Eye (tissue), 1 donor: ENCODE results near the gene AHDC1.

Experiments
- DNase-seq: peaks from one replicate; pipeline ENCODE4 v3.0.0-alpha.2; 2015

Gene AHDC1

DNA sequence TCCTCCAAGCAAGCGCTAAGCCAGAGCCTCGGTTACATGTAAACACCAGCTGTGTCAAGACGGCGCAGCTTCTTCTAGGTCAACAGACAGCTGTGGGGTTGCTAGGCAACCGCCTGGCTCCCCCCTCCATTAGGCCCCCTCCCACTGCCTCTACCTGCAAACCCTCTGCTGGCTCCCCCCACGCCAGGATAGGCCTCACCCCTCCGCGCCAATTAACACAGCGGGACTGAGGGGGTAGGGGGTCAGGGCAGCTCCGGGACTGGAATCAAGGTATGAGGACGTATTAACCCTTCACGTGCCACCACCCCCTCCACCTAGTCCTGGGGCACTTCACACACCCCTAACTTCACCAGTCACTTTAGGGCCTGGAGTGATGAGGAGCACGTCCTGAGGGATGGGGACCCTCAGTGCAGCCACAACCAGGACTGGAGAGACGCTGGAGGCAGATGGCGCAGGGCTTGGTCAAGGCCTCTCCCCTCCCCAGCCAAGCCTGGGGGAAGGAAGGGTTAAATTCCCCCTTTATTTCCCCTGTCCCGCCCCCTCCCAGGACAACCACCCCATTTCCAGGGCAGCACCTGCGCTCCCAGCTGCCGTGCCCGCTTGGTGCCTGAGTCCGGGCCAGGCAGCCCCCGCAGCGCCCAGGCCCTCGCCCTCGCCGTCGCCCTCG, 76.6 kb downstream of the AHDC1 start:
- DNase-seq: peak; percentile 94

- DNase-seq: peak; percentile 72
These were observed 77.2 kb downstream of the AHDC1 start for GRCh38 chr1:27526569-27527222.

- DNase-seq: peak; percentile 89
These were observed 78.4 kb downstream of the AHDC1 start for GRCh38 chr1:27525296-27526272.

GRCh38 chr1:27523337-27524020, 80.5 kb downstream of the AHDC1 start:
- no peak for DNase-seq

GRCh38 chr1:27522432-27523336, 81.3 kb downstream of the AHDC1 start:
- DNase-seq: peak; percentile 91

GRCh38 chr1:27521861-27522431, 82.0 kb downstream of the AHDC1 start:
- no peak for DNase-seq

DNA sequence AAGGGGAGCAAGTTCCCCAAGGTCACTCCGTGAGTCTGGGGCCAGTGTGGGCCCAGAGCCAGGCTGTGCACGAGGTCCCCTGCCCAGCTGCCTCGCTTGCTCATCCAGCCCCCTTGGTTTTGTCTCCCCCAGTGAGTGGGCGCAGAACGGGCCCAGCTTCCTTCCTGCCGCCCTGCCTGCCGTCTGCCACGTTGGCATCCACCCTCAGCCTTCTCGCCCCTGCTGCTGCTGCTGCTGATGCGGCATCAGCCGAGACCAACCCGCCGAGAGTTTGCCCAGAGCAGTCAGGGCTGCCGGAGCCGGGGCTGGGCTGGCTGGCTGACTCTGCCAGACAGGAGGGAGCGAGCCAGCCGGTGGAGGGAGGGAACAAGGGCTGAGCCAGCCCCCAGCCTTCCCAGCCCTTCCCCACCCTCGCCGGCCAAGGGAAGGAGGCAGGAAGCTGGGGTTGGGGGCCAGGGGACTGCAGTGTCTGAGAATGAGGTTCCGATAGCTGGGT, 82.6 kb downstream of the AHDC1 start:
- no peak for DNase-seq

GRCh38 chr1:27520651-27521050, 83.3 kb downstream of the AHDC1 start:
- peak; percentile 45 for DNase-seq

GRCh38 chr1:27519331-27520258, 84.3 kb downstream of the AHDC1 start:
- peak; percentile 90 for DNase-seq

DNA sequence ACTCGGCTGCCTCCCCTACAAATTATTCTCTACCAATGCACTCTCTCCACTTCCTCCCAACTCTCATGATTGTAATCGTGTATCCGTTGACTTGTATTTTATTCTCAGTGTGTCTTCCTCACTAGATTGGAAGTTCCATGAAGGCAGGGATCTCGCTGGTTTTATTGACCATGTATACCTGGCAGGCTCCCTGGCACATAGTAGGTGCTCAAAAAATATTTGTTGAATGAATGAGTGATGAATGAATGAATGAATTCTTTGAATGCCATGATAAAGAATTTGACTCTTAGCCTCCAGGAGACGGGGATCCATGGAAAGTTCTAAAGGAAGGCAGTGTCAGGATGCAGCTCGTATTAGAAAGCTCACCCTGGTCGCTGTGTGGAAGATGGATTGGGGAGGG, 85.1 kb downstream of the AHDC1 start:
- no peak for DNase-seq

GRCh38 chr1:27517907-27518718, 85.8 kb downstream of the AHDC1 start:
- peak; percentile 25 for DNase-seq

DNA sequence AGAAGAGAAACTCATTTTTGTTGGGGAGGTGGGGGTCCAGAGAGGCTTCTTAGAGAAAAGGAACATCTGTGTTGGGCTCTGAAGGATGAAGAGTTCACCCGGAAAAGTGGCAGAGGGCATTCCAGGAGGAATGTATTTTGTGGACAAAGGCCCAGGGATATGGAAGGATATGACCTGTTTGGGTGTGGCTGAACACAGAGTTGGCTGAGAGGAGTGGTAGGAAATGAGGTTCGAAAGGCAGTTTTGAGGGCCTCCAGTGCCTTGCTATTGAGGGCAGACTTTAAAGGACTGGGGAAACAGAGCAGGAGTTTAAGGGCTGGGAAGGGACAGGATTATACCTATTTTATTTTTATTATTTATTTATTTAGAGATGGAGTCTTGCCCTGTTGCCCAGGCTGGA, 86.6 kb downstream of the AHDC1 start:
- no peak for DNase-seq

- DNase-seq: no peak
These were observed 88.3 kb downstream of the AHDC1 start for GRCh38 chr1:27515626-27516025.

DNA sequence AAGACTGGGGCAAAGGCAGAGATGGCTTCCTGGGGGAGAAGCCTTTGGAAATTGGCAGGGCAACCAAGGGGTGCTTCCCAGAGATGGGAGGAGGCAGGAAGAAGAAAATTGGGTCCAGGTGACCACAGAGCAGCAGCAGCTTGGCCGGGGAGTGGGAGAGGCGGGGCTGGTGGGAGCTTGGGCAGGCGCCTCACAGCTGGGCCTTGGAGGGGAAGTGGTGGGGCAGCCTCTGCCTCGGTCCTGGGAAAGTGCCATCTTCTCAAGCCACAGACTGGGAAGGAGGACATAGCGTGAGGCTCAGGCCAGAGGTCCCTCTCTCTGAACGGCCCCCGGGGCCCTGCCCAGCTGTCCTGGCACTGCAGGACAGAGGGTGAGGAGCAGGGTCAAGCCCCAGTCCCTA, 90.0 kb downstream of the AHDC1 start:
- DNase-seq: no peak

GRCh38 chr1:27513528-27513927, 90.4 kb downstream of the AHDC1 start:
- DNase-seq: no peak

DNA sequence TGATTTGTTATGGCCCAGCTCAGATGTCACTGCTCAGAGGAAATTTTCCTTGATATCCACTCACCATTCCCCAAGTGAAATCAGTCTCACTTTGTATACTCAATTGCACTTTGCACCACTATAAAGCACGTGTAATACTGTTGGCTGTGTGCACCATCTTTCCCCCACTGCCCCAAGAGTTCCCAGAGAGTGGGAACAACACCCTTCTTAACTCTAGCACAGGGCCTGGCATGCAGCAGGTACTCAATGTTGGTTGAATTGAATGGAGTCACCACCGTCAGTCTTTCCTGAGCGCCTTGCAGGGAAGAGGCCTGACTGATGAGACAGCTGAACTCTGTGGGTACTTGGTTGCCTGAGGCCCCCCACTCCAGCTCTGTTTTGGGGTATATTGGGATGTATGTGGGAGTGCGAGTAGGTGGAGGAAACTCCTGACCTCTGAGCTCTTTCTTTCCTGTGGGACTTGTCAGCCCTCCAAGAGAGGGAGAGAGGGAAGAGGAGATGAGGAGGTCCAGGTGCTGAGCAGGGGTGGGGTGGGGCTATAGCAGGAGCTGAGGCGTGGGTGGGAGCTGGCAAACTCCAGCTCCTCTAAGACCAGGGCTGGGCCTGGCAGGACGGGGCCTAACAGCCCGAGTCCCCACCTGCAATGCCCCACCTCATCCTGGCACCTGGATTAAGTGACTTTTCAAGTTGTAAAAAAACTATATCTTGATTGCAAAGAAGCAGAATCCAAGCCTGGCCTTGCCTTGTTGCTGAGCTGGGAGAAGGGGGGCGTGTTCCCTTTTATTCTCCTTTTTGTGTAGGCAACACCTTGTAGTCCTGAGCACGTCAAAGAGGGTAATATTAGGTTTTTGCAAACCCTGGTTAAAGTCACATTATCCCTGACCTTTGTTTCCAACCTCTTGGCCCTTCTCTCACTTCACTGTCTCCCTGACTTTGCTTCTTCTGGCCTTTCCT, 94.5 kb downstream of the AHDC1 start:
- DNase-seq: no peak

DNA sequence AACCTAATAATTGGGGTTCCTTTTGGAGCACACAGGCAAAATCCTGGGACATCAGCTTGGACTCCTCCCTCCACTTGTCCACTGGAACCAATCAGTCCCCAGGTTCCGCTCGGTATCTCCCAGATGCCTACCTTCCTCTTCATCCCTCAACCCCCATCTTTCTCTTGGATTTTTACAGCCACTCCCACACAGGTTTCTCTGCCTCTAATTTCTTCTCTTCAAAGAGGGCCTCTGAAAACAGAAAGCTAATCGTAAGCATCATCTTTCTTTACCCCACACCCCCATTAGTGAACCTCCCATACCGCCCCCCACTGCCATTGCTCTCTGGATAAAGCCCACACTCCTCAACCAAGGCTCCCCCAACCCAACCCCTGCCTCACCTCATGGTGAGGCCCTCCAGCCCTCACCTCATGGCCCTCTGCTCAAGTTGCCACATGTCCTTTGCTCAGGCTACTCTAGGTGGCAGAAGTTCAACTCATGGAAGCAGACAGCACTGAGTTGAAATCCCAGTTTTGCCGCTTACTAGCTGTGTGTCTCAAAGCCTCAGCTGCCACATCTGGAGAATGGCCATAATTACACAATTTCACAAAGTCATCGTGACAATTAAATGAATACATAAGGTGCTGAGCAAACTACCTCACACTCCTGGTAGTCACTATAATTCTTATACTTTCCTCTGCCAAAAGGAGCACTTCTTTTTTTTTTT, 95.8 kb downstream of the AHDC1 start:
- DNase-seq: no peak
